ENCODE measurements around the gene SYNGR4.

SYNGR4 gene

GRCh38 chr19:48332662-48333466, 31.3 kb upstream of the SYNGR4 start:
- no peak overlapping the region for H3K4me3 ChIP-seq (ENCODE audit: control insufficient read depth, low read depth, low read length)
- TF ChIP-seq CTCF (IDR thresholded peaks at IDR 0.05; ENCODE audit: control insufficient read depth, insufficient read depth, low read depth, low read length, missing control alignments): no peak
- DNase-seq (ENCODE audit: low read depth): peak; percentile 86

- peak overlapping the region; percentile 51 for H3K4me3 ChIP-seq (ENCODE audit: control insufficient read depth, low read depth, low read length)
- peak; percentile 82 for TF ChIP-seq CTCF (IDR thresholded peaks at IDR 0.05; ENCODE audit: control insufficient read depth, insufficient read depth, low read depth, low read length, missing control alignments)
- DNase-seq (ENCODE audit: low read depth): no peak
Observed at GRCh38 chr19:48333467-48334384, 30.4 kb upstream of the SYNGR4 start.

DNA sequence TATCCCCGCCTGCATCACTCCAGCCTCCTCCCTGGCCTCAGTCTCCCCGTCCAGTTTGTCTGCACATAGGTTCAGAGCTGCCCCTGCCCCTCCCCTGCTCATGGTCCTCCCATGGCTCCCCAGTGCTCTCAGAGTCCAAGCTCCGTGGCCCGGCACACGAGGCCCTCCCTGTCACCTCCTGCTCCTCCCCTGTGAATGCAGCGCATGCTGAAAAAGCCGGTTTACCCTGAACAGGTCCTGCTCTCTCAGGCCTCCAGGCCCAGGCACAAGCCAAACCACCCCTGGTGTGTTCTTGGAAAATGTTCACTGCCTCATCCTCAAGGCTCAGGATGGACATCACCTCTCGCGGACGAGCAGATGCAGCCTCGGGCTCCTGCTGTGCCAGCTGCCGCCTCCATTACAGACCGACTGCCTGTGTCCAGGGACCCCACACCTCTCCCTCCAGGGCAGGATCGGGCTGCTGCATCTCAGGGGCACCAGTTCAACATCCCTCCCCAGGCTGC, 25.9 kb upstream of the SYNGR4 start:
- DNase-seq (ENCODE audit: low read depth): no peak
- no peak overlapping the region for H3K4me3 ChIP-seq (ENCODE audit: control insufficient read depth, low read depth, low read length)
- no peak for TF ChIP-seq CTCF (IDR thresholded peaks at IDR 0.05; ENCODE audit: control insufficient read depth, insufficient read depth, low read depth, low read length, missing control alignments)

- DNase-seq (ENCODE audit: low read depth): no peak
- no peak for TF ChIP-seq CTCF (IDR thresholded peaks at IDR 0.05; ENCODE audit: control insufficient read depth, insufficient read depth, low read depth, low read length, missing control alignments)
- H3K4me3 ChIP-seq (ENCODE audit: control insufficient read depth, low read depth, low read length): no peak overlapping the region
Observed at GRCh38 chr19:48338802-48339503, 25.2 kb upstream of the SYNGR4 start.

DNA sequence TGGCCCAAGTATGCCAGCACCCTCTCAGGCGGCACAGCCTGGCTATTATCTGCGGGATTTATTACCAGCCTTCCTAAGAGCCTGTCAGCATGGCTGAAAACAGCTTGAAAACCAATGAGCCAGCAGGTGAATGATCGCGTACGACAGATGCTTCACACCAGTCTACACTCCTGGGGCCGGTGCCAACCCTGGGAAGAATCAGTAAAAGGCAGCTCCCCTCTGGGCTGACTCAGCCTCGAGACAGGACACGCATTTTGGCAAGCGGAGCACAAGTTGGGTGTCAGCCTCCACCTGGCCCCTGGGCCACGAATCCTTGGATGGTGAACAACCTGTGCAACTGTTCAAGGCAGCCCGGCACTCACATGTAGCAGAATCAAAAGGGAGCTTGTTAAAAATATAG, 23.2 kb upstream of the SYNGR4 start:
- H3K4me3 ChIP-seq (ENCODE audit: control insufficient read depth, low read depth, low read length): no peak overlapping the region
- TF ChIP-seq CTCF (IDR thresholded peaks at IDR 0.05; ENCODE audit: control insufficient read depth, insufficient read depth, low read depth, low read length, missing control alignments): no peak

More for the DNA sequence above, 23.2 kb upstream of the SYNGR4 start:
- DNase-seq (ENCODE audit: low read depth): no peak

Measured in AG09309 (cell line).